IMR-90 (cell line): Measurements from ENCODE around the gene S100A1. TPM values are rescaled to one million over a fixed set of nuclear protein-coding genes. Genes with fewer than 3 reads are reported as not detected.

Experiments used
- ATAC-seq: fragments of 200-7000 bp; cut with Tn5 transposase; 2 replicates; pipeline ENCODE4 v1.9.1; 2020; ENCODE audit warnings: low read depth, mild to moderate bottlenecking, moderate library complexity
- BruUV-seq: library from RNA; stranded (reverse); fragments of 400-500 nt; replicated peaks from 2 replicates; lab custom pipeline; 2021; lab: Mats Ljungman, UMichigan
- CTCF ChIA-PET: fragments of 300-600 bp; formaldehyde crosslinking; extraction: SDS; loops from one replicate; lab custom pipeline; 2021; ENCODE audit warnings: antibody characterized with exemption; lab: Yijun Ruan, JAX
- POLR2A ChIA-PET: fragments of 300-600 bp; sonication (Branson Sonifier 250); formaldehyde crosslinking; loops from one replicate; lab custom pipeline; 2022; ENCODE audit warnings: antibody characterized with exemption; ENCODE audit not compliant: unreplicated experiment; lab: Charles Lee
- DNase-seq: peaks from one replicate; pipeline ENCODE4 v3.0.0; 2013
- H2AFZ ChIP-seq: replicated peaks from 2 replicates; pipeline ENCODE3; 2013; ENCODE audit warnings: low read length, mild to moderate bottlenecking; ENCODE audit not compliant: poor library complexity
- H2AK5ac ChIP-seq: 2 replicates; pipeline ENCODE4 v1.6.1; 2013; ENCODE audit warnings: low read depth, low read length, inconsistent platforms
- H2AK9ac ChIP-seq: replicated peaks from 2 replicates; pipeline ENCODE3; 2013; ENCODE audit warnings: mild to moderate bottlenecking, low read depth, low read length, moderate library complexity; ENCODE audit not compliant: poor library complexity
- H2BK120ac ChIP-seq: 2 replicates; pipeline ENCODE4 v1.6.1; 2013; ENCODE audit warnings: low read depth, low read length, inconsistent platforms
- H2BK15ac ChIP-seq: 3 replicates; pipeline ENCODE4 v1.6.1; 2013; ENCODE audit warnings: low read depth, low read length, inconsistent platforms
- H2BK20ac ChIP-seq: 2 replicates; pipeline ENCODE4 v1.6.1; 2013; ENCODE audit warnings: low read depth, mild to moderate bottlenecking, inconsistent platforms, low read length, moderate library complexity
- H2BK5ac ChIP-seq: 2 replicates; pipeline ENCODE4 v1.6.1; 2013; ENCODE audit warnings: mild to moderate bottlenecking, low read depth, low read length, inconsistent platforms; ENCODE audit not compliant: poor library complexity, severe bottlenecking
- H3K14ac ChIP-seq: replicated peaks from 2 replicates; pipeline ENCODE4 v1.6.1; 2013; ENCODE audit warnings: low read depth, low read length, inconsistent platforms
- H3K18ac ChIP-seq: 2 replicates; pipeline ENCODE4 v1.6.1; 2013; ENCODE audit warnings: low read depth, low read length, control low read depth
- H3K23ac ChIP-seq: 2 replicates; pipeline ENCODE4 v1.6.1; 2013; ENCODE audit warnings: low read depth, low read length, inconsistent platforms
- H3K27ac ChIP-seq: 2 replicates; pipeline ENCODE4 v1.5.1; 2013; ENCODE audit warnings: mild to moderate bottlenecking, control low read depth, low read length; ENCODE audit not compliant: insufficient read depth
- H3K27me3 ChIP-seq: 2 replicates; pipeline ENCODE4 v1.6.1; 2013; ENCODE audit warnings: low read length; ENCODE audit not compliant: control insufficient read depth, insufficient read depth
- H3K36me3 ChIP-seq: 2 replicates; pipeline ENCODE4 v1.6.1; 2013; ENCODE audit warnings: low read length, mixed read lengths; ENCODE audit not compliant: control insufficient read depth, insufficient read depth
- H3K4ac ChIP-seq: 2 replicates; pipeline ENCODE4 v1.6.1; 2013; ENCODE audit warnings: low read depth, low read length, inconsistent platforms
- H3K4me1 ChIP-seq: 2 replicates; pipeline ENCODE4 v1.6.1; 2013; ENCODE audit warnings: low read length, mixed read lengths; ENCODE audit not compliant: control insufficient read depth, insufficient read depth
- H3K4me2 ChIP-seq: 2 replicates; pipeline ENCODE4 v1.6.1; 2013; ENCODE audit warnings: low read depth, mild to moderate bottlenecking, control low read depth, low read length, moderate library complexity
- H3K4me3 ChIP-seq: 2 replicates; pipeline ENCODE4 v1.5.1; 2013; ENCODE audit warnings: low read depth, mild to moderate bottlenecking, control low read depth, low read length, moderate library complexity; ENCODE audit not compliant: insufficient read depth
- H3K56ac ChIP-seq: 2 replicates; pipeline ENCODE4 v1.6.1; 2013; ENCODE audit warnings: low read length, inconsistent platforms; ENCODE audit not compliant: insufficient read depth; ENCODE audit errors: extremely low read depth
- H3K79me1 ChIP-seq, 2 experiments: 2 replicates each; pipeline ENCODE4 v1.6.1; 2013; ENCODE audit warnings: low read length in 2 of 2, inconsistent platforms in 1 of 2, low read depth in 1 of 2
- H3K9ac ChIP-seq: 2 replicates; pipeline ENCODE4 v1.6.1; 2013; ENCODE audit warnings: low read depth, low read length, control low read depth
- H3K9me1 ChIP-seq: 2 replicates; pipeline ENCODE4 v1.6.1; 2013; ENCODE audit warnings: low read length, inconsistent platforms; ENCODE audit not compliant: insufficient read depth
- H3K9me3 ChIP-seq: 2 replicates; pipeline ENCODE4 v1.6.1; 2013; ENCODE audit warnings: low read length; ENCODE audit not compliant: control insufficient read depth, insufficient read depth
- H4K20me1 ChIP-seq: 2 replicates; pipeline ENCODE4 v1.6.1; 2013; ENCODE audit warnings: low read length, inconsistent platforms; ENCODE audit not compliant: insufficient read depth
- H4K5ac ChIP-seq: 2 replicates; pipeline ENCODE4 v1.6.1; 2013; ENCODE audit warnings: mild to moderate bottlenecking, low read depth, low read length, control low read depth
- H4K8ac ChIP-seq, 2 experiments: 2 replicates each; pipeline ENCODE4 v1.6.1; 2013; ENCODE audit warnings: low read depth in 2 of 2, low read length in 2 of 2, control low read depth in 1 of 2, inconsistent platforms in 1 of 2
- H4K91ac ChIP-seq: 2 replicates; pipeline ENCODE4 v1.6.1; 2013; ENCODE audit warnings: low read depth, low read length, inconsistent platforms; ENCODE audit not compliant: insufficient read depth
- BHLHE40 ChIP-seq: fragments of 150-350 bp; IDR thresholded peaks from 2 replicates; pipeline ENCODE4 v1.6.1; 2016; ENCODE audit warnings: mild to moderate bottlenecking, low read depth, low read length
- CEBPB ChIP-seq: IDR thresholded peaks from 2 replicates; pipeline ENCODE4 v1.6.1; 2012; ENCODE audit warnings: low read depth, low read length, improper control_type of control experiment
- CTCF ChIP-seq: conservative IDR thresholded peaks from 2 replicates; pipeline ENCODE4 v1.5.1; 2012; ENCODE audit warnings: mild to moderate bottlenecking, low read depth, low read length, improper control_type of control experiment
- ELK1 ChIP-seq: fragments of 150-350 bp; IDR thresholded peaks from 2 replicates; pipeline ENCODE4 v1.6.1; 2016; ENCODE audit warnings: low read depth, mild to moderate bottlenecking, low read length, moderate library complexity, borderline replicate concordance
- FOS ChIP-seq: fragments of 150-350 bp; IDR thresholded peaks from 2 replicates; pipeline ENCODE4 v1.6.1; 2016; ENCODE audit warnings: low read depth, low read length
- MAFK ChIP-seq: IDR thresholded peaks from 2 replicates; pipeline ENCODE4 v1.6.1; 2012; ENCODE audit warnings: low read depth, low read length, improper control_type of control experiment
- MAZ ChIP-seq: IDR thresholded peaks from 2 replicates; pipeline ENCODE4 v1.6.1; 2012; ENCODE audit warnings: low read depth, mild to moderate bottlenecking, low read length, improper control_type of control experiment, moderate library complexity, borderline replicate concordance
- MXI1 ChIP-seq: IDR thresholded peaks from 2 replicates; pipeline ENCODE4 v1.6.1; 2012; ENCODE audit warnings: low read depth, mild to moderate bottlenecking, low read length, moderate library complexity, borderline replicate concordance
- NFE2L2 ChIP-seq: fragments of 150-350 bp; IDR thresholded peaks from 2 replicates; pipeline ENCODE4 v1.6.1; 2016; ENCODE audit warnings: low read depth, mild to moderate bottlenecking, low read length
- POLR2A ChIP-seq: IDR thresholded peaks from 2 replicates; pipeline ENCODE4 v1.6.1; 2012; ENCODE audit warnings: mild to moderate bottlenecking, low read depth, low read length
- RAD21 ChIP-seq: IDR thresholded peaks from 2 replicates; pipeline ENCODE4 v1.6.1; 2012; ENCODE audit warnings: low read length, improper control_type of control experiment
- RCOR1 ChIP-seq: IDR thresholded peaks from 2 replicates; pipeline ENCODE4 v1.6.1; 2012; ENCODE audit warnings: mild to moderate bottlenecking, low read length, improper control_type of control experiment; ENCODE audit not compliant: insufficient replicate concordance
- RFX5 ChIP-seq: IDR thresholded peaks from 2 replicates; pipeline ENCODE4 v1.8.0; 2012; ENCODE audit warnings: low read depth, mild to moderate bottlenecking, low read length, moderate library complexity
- SMC3 ChIP-seq: fragments of 150-350 bp; IDR thresholded peaks from 2 replicates; pipeline ENCODE4 v1.6.1; 2016; ENCODE audit warnings: low read depth, mild to moderate bottlenecking, antibody characterized with exemption, low read length, moderate library complexity
- USF2 ChIP-seq: fragments of 150-350 bp; IDR thresholded peaks from 2 replicates; pipeline ENCODE4 v1.6.1; 2017; ENCODE audit warnings: mild to moderate bottlenecking, antibody characterized with exemption, low read length, low read depth
- WGBS, 2 experiments: methylation state at CpG; one replicate each; pipeline versions ENCODE4 v1.1.5 to v1.1.7; 2013; ENCODE audit warnings: missing lambda C conversion rate in 2 of 2; ENCODE audit not compliant: insufficient read length in 1 of 2; ENCODE audit errors: extremely low coverage in 2 of 2; 5-methylcytosine and 5-hydroxymethylcytosine counted together
- dilution Hi-C: fragments of 300-500 bp; cut with HindIII; formaldehyde crosslinking; loops from one replicate; pipeline ENCODE4 v1.14.3; 2018; ENCODE audit warnings: low sequenced_read_pairs; ENCODE audit not compliant: unreplicated experiment
- in situ Hi-C: fragments of 300-500 bp; cut with MboI; formaldehyde crosslinking; loops from 3 replicates; pipeline ENCODE4 v1.14.3; 2019; ENCODE audit warnings: low sequenced_read_pairs, inconsistent platforms, mixed read lengths
- intact Hi-C: fragments of 100-400 bp; cut with micrococcal nuclease; formaldehyde crosslinking; loops from 2 replicates; pipeline ENCODE4 v1.10.0; 2022
- polyA plus RNA-seq, 3 experiments: library from polyadenylated mRNA; depleted of rRNA; stranded (reverse); fragments of >200 nt; gene quantifications; 2 replicates each; pipeline ENCODE4 v1.2.3, GENCODE V29; 2012; ENCODE audit warnings: low replicate concordance in 1 of 3
- total RNA-seq: library from RNA; depleted of rRNA; stranded (reverse); fragments of >200 nt; gene quantifications from 2 replicates; pipeline ENCODE4 v1.2.3, GENCODE V29; 2012

Gene S100A1
- total and polyA plus RNA-seq, 2 of the 4 experiments (the other 2 are of a cell fraction) = 0.18 to 0.29 TPM

GRCh38 chr1:153639280-153639679, 11.0 kb downstream of the S100A1 start:
- no peak overlapping the region for H4K5ac ChIP-seq
- no peaks in the 10 kb centered on the region for H3K9me3 ChIP-seq
- no peak overlapping the region for H2AK9ac ChIP-seq
- no peak overlapping the region for H3K18ac ChIP-seq
- no peak overlapping the region for H2BK120ac ChIP-seq
- CTCF ChIA-PET = no interaction called here
- H2BK5ac ChIP-seq = no peak overlapping the region
- dilution Hi-C loops = no loop called here
- H3K4ac ChIP-seq = no peak overlapping the region
- ATAC-seq = peak; percentile 16; the same call in 1 of the 2 replicates
- no peak overlapping the region for H3K14ac ChIP-seq
- no peak overlapping the region for H2BK15ac ChIP-seq
- H3K79me1 ChIP-seq = peaks cover 45 to 76% of the 10 kb centered on the region in 2 experiments
- peaks cover 56% of the 10 kb centered on the region for H3K36me3 ChIP-seq
- H3K9ac ChIP-seq = no peak overlapping the region
- WGBS, 2 experiments = no CpG with 5 or more reads among the region's 3 CpGs
- H4K20me1 ChIP-seq = peaks cover 35% of the 10 kb centered on the region
- in situ Hi-C loops = no loop called here
- intact Hi-C loops = no loop called here
- H3K23ac ChIP-seq = no peak overlapping the region
- TF ChIP-seq SMC3 (no peak), CTCF (no peak), BHLHE40 (no peak), ELK1 (no peak), USF2 (no peak), POLR2A (no peak), NFE2L2 (no peak), FOS (no peak), MXI1 (no peak), RAD21 (no peak), MAZ (no peak), MAFK (no peak), RCOR1 (no peak), CEBPB (no peak), RFX5 (no peak)
- DNase-seq = no peak
- no peak overlapping the region for H2BK20ac ChIP-seq
- POLR2A ChIA-PET = no interaction called here
- no peak overlapping the region for H2AFZ ChIP-seq
- no peak overlapping the region; a peak in 1 of 4 replicates for H4K8ac ChIP-seq
- H3K4me2 ChIP-seq = no peak overlapping the region
- no peak overlapping the region for H4K91ac ChIP-seq
- no peaks in the 10 kb centered on the region; the same call in 1 of the 2 replicates for H3K4me1 ChIP-seq
- H3K4me3 ChIP-seq = no peak overlapping the region
- 0 out of 2 replicates have a peak, but pooled peaks cover 5% of the 10 kb centered on the region for H3K9me1 ChIP-seq
- H3K56ac ChIP-seq = no peak overlapping the region
- no TSS peak for BruUV-seq
- no peak overlapping the region for H2AK5ac ChIP-seq
- H3K27ac ChIP-seq = no peak overlapping the region
- H3K27me3 ChIP-seq = no peaks in the 10 kb centered on the region
